ENCODE data around the gene BCL2L1.

The BCL2L1 gene

DNA sequence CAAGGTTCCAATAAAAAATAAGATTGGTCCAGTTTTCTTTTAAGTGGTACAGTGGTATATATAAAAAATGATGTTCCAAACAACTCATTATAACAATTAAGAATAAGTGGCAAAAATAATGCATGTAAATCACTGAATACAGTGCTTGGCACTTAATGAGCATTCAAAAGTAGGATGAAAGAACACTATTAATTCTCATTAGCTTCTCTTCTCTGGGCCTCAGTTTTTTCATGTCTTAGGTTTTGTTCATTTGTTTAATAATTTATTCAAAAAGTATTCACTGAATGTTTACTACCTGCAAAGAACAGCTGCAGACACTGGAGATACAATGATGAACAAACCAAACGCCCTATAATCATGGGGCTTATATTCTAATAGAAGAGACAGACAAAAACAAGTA, 21.1 kb downstream of the BCL2L1 start:
- no peaks in the 10 kb centered on the region for H3K9me3 ChIP-seq (ENCODE audit: control insufficient read depth in 2 of 2, low read length in 2 of 2)
- H3K27ac ChIP-seq (ENCODE audit: low read depth in 2 of 2, low read length in 2 of 2): no peak overlapping the region
- H3K4me1 ChIP-seq (ENCODE audit: control insufficient read depth in 2 of 2, insufficient read depth in 2 of 2, low read length in 2 of 2): peaks cover 31 to 44% of the 10 kb centered on the region in 2 donors
- no peak overlapping the region for H3K4me3 ChIP-seq (ENCODE audit: low read length in 2 of 2)
- no peaks in the 10 kb centered on the region for H3K27me3 ChIP-seq (ENCODE audit: control insufficient read depth in 2 of 2, insufficient read depth in 2 of 2, low read length in 2 of 2)
- H3K9ac ChIP-seq (ENCODE audit: low read depth in 1 of 2, low read length in 2 of 2): no peak overlapping the region
- peaks cover 6 to 9% of the 10 kb centered on the region in 2 donors for H3K36me3 ChIP-seq (ENCODE audit: control insufficient read depth in 2 of 2, insufficient read depth in 2 of 2, low read length in 2 of 2)

DNA sequence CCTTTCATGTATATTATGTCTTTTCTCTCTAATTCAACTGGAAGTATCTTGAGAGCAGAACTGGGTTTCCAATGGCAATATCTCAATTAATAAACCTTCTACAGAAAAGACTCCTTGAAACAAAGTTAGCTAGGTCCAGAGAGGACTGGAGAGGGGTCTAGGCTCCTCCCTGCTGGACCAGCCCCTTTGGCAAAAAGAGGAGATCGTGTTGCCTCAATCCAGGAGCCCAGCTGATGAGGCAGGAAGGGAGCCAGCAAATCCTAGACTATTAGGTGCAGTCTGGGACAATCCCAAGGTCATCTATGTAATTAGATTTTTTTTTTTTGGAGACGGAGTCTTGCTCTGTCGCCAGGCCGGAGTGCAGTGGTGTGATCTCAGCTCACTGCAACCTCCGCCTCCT, 21.9 kb downstream of the BCL2L1 start:
- Histone ChIP-seq H3K4me3 (ENCODE audit: low read length in 2 of 2) (no peak overlapping the region), H3K27me3 (ENCODE audit: control insufficient read depth in 2 of 2, insufficient read depth in 2 of 2, low read length in 2 of 2) (no peaks in the 10 kb centered on the region), H3K27ac (ENCODE audit: low read depth in 2 of 2, low read length in 2 of 2) (no peak overlapping the region), H3K36me3 (ENCODE audit: control insufficient read depth in 2 of 2, insufficient read depth in 2 of 2, low read length in 2 of 2) (peaks cover 6 to 7% of the 10 kb centered on the region in 2 donors), H3K4me1 (ENCODE audit: control insufficient read depth in 2 of 2, insufficient read depth in 2 of 2, low read length in 2 of 2) (peaks cover 28 to 37% of the 10 kb centered on the region in 2 donors), H3K9ac (ENCODE audit: low read depth in 1 of 2, low read length in 2 of 2) (no peak overlapping the region), H3K9me3 (ENCODE audit: control insufficient read depth in 2 of 2, low read length in 2 of 2) (no peaks in the 10 kb centered on the region)

DNA sequence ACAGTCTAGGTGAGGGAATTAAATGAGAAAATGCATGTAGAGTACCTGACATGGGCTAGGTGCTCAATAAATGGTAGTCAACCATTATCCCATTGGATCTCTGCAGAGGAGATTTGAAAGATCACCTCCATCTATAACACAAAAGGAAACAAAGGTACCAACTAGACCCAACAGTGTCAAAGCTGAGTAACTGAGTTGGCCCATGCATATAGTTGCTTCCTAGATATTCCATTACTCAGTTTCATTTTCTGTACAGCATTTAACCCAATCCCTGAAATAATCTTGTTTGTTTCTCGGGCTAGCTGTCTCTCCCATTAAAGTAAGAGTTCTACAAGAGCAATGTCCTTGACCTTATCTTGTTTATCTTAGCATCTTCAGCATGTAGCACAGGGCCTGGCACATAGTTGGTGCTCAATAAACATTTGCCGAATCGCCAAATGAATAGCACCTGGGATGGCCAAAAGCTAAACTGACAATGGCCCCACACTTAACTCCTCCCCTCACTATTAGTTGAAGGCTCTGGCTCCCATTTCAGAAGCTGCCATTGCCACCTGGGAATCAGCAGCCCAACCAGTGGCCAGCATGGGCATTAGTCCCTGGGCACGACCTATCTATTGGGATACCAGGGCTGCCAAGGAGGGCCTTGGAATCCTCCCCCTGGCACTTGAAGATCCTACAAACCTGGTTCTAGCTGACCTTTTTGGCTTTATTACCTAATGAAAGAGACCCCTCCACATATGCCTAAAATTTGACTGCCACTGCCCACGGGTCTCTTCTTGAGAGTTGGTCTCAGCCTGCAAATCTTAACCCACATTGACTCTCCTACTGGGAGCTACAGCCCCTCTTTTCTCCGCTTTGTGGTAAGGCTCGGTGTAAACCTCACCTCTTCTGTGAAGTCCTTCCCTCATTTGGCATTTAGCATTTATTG, 22.6 kb downstream of the BCL2L1 start:
- Histone ChIP-seq H3K36me3 (ENCODE audit: control insufficient read depth in 2 of 2, insufficient read depth in 2 of 2, low read length in 2 of 2) (peaks cover 6% of the 10 kb centered on the region in 2 donors), H3K9ac (ENCODE audit: low read depth in 1 of 2, low read length in 2 of 2) (no peak overlapping the region), H3K4me1 (ENCODE audit: control insufficient read depth in 2 of 2, insufficient read depth in 2 of 2, low read length in 2 of 2) (peaks cover 27 to 31% of the 10 kb centered on the region in 2 donors), H3K9me3 (ENCODE audit: control insufficient read depth in 2 of 2, low read length in 2 of 2) (no peaks in the 10 kb centered on the region), H3K27ac (ENCODE audit: low read depth in 2 of 2, low read length in 2 of 2) (peak overlapping the region; percentile 78 to 79), H3K27me3 (ENCODE audit: control insufficient read depth in 2 of 2, insufficient read depth in 2 of 2, low read length in 2 of 2) (no peaks in the 10 kb centered on the region), H3K4me3 (ENCODE audit: low read length in 2 of 2) (no peak overlapping the region)

DNA sequence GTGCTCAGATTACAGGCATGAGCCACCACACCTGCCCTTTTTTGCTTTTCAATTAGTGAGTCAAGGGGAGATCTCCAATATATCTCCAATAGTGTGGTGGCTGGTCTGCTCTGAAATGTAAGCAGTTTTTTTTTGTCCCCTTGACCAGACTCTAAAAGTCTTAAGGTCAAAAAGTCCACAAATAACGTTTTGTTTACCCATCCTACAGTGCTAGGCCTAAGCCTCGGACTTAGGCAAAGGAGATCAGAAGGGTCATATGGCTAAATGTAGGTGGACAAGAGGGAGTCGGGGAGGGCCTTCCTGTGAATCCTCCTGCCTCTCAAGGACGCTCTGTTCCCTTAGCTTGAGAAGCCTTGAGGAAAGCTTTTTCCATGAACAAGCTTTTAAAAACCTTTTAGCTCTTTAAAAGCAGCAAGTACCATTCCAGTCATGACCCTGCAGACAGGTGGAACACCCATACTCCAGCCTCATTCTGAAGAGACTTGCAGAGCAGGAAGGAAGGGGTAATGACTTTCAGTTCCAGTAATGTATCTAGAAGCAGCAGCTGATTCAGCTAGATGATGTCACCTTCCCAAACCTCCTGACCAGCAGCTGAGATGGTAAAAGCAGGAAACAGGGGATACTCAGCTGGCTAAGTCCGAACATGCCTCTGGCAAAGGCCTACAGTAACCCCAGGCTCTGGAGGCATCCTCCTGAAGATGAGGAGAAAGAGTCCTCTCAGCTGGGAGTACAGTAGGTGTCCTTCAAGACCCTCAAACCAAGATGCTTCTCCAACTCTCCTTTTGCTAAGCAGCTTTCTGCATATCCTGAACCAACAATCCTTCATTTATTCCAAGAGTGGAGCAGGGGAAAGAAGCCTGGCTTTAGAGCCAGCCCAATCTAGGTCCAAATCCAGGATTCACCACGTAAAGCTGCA, 23.6 kb downstream of the BCL2L1 start:
- no peaks in the 10 kb centered on the region for H3K27me3 ChIP-seq (ENCODE audit: control insufficient read depth in 2 of 2, insufficient read depth in 2 of 2, low read length in 2 of 2)
- no peak overlapping the region for H3K4me3 ChIP-seq (ENCODE audit: low read length in 2 of 2)
- H3K4me1 ChIP-seq (ENCODE audit: control insufficient read depth in 2 of 2, insufficient read depth in 2 of 2, low read length in 2 of 2): peaks cover 17 to 22% of the 10 kb centered on the region in 2 donors
- peak overlapping the region; percentile 19 to 47 for H3K9ac ChIP-seq (ENCODE audit: low read depth in 1 of 2, low read length in 2 of 2)
- peak overlapping the region; percentile 78 to 79 for H3K27ac ChIP-seq (ENCODE audit: low read depth in 2 of 2, low read length in 2 of 2)
- H3K36me3 ChIP-seq (ENCODE audit: control insufficient read depth in 2 of 2, insufficient read depth in 2 of 2, low read length in 2 of 2): peaks cover 6% of the 10 kb centered on the region in 2 donors
- H3K9me3 ChIP-seq (ENCODE audit: control insufficient read depth in 2 of 2, low read length in 2 of 2): no peaks in the 10 kb centered on the region

DNA sequence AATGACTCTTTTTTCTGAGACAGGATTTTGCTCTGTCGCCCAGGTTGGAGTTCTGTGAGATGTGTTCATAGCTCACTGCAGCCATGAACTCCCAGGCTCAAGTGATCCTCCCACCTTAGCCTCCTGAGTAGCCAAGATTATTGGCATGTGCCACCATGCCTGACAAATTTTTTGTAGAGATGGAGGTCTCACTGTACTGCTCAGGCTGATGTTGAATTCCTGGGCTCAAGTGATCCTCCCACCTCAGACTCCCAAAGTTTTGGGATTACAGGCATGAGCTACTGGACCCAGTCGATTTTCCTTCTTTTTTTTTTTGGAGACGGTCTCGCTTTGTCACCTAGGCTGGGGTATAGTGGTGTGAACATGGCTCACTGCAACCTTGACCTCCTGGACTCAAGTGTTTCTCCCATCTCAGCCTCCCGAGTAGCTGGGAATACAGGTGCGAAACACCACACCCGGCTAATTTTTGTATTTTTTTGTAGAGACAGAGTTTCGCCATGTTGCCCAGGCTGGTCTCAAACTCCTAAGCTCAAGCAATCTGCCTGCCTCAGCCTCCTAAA, 24.3 kb downstream of the BCL2L1 start:
- Histone ChIP-seq H3K9ac (ENCODE audit: low read depth in 1 of 2, low read length in 2 of 2) (peak overlapping the region in 1 of 2 donors; percentile 47), H3K4me3 (ENCODE audit: low read length in 2 of 2) (no peak overlapping the region), H3K9me3 (ENCODE audit: control insufficient read depth in 2 of 2, low read length in 2 of 2) (no peaks in the 10 kb centered on the region), H3K36me3 (ENCODE audit: control insufficient read depth in 2 of 2, insufficient read depth in 2 of 2, low read length in 2 of 2) (peaks cover 6% of the 10 kb centered on the region in 2 donors), H3K27ac (ENCODE audit: low read depth in 2 of 2, low read length in 2 of 2) (peak overlapping the region; percentile 78 to 79), H3K27me3 (ENCODE audit: control insufficient read depth in 2 of 2, insufficient read depth in 2 of 2, low read length in 2 of 2) (no peaks in the 10 kb centered on the region), H3K4me1 (ENCODE audit: control insufficient read depth in 2 of 2, insufficient read depth in 2 of 2, low read length in 2 of 2) (peaks cover 16 to 20% of the 10 kb centered on the region in 2 donors)

DNA sequence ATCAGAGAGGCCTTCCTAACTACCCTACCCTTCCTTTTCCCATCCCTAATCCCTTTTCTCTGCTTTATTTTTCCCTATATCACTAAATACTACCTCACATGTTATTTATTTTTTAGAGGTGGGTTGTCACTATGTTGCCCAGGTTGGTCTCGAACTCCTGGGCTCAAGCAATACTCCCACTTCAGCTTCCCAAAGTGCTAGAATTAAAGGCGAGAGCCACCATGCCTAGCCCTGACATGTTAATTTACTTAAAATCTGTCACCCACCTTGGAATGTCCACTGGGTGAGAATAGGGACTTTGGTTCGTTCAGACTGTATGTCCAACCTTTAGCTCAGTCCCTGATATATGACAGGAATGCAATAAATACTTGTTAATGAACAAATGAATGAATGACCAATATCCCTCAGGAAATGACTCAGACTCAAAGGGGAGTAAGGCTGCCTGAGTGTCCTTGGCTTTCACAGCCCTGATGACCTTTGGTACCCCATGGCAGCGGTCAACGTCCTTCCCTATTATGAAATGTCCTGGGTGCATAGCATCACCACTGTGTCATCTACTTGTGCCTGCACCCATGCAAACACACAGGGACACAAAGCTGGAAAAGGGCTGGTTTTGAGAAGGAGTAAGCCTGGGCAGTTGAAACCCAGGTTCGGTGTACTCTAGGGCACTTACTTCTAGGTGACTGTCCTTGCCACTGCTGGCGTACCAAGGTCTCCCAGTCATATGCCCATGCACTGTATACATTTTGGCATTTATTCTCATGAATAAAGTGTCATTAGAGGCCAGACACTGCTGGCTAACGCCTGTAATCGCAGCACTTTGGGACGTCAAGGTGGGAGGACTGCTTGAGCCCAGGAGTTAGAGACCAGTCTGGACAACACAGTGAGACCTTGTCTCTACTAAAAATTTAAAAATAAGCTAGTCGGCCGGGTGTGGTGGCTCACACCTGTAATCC, 26.5 kb downstream of the BCL2L1 start:
- peaks cover 16 to 25% of the 10 kb centered on the region in 2 donors for H3K4me1 ChIP-seq (ENCODE audit: control insufficient read depth in 2 of 2, insufficient read depth in 2 of 2, low read length in 2 of 2)
- no peaks in the 10 kb centered on the region for H3K9me3 ChIP-seq (ENCODE audit: control insufficient read depth in 2 of 2, low read length in 2 of 2)
- H3K27ac ChIP-seq (ENCODE audit: low read depth in 2 of 2, low read length in 2 of 2): peak overlapping the region; percentile 25 to 40
- H3K36me3 ChIP-seq (ENCODE audit: control insufficient read depth in 2 of 2, insufficient read depth in 2 of 2, low read length in 2 of 2): peaks cover 9 to 15% of the 10 kb centered on the region in 2 donors
- H3K27me3 ChIP-seq (ENCODE audit: control insufficient read depth in 2 of 2, insufficient read depth in 2 of 2, low read length in 2 of 2): no peaks in the 10 kb centered on the region
- no peak overlapping the region for H3K9ac ChIP-seq (ENCODE audit: low read depth in 1 of 2, low read length in 2 of 2)
- no peak overlapping the region for H3K4me3 ChIP-seq (ENCODE audit: low read length in 2 of 2)

DNA sequence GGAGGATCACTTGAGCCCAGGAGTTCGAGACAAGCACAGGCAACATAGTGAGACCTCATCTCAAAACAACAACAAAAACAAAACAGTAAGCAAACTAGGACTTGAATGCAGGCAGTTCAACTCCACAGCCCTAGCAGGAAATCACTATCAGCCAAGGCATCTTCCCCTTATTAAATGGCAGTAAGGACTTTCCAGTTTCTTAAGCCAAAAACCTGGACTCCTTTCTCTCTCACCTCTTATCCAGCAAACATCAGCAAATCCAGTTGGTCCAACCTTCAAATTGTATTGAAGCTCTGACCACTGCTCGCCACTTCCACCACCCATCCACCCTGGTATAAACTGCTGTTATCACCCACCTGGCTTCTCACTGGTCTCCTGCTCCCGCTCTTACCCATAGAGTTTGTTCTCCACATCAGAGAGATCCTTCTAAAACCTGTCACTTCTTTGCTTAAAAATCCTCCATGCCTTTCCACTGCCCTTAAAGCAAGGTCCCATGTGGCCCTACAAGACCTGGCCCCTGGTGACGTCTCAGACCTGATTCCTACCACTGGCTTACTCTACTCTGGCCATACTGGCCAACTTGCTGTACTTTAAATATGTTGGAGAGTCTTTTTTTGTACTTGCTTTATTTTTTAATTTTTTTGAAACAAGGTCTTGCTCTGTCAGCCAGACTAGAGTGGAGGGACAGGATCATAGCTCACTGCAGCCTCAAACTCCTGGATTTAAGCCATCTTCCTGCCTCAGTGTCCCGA, 27.6 kb downstream of the BCL2L1 start:
- Histone ChIP-seq H3K4me3 (ENCODE audit: low read length in 2 of 2) (no peak overlapping the region), H3K9me3 (ENCODE audit: control insufficient read depth in 2 of 2, low read length in 2 of 2) (no peaks in the 10 kb centered on the region), H3K9ac (ENCODE audit: low read depth in 1 of 2, low read length in 2 of 2) (no peak overlapping the region), H3K27ac (ENCODE audit: low read depth in 2 of 2, low read length in 2 of 2) (peak overlapping the region; percentile 1 to 52), H3K4me1 (ENCODE audit: control insufficient read depth in 2 of 2, insufficient read depth in 2 of 2, low read length in 2 of 2) (peaks cover 16 to 22% of the 10 kb centered on the region in 2 donors), H3K36me3 (ENCODE audit: control insufficient read depth in 2 of 2, insufficient read depth in 2 of 2, low read length in 2 of 2) (peaks cover 9 to 12% of the 10 kb centered on the region in 2 donors), H3K27me3 (ENCODE audit: control insufficient read depth in 2 of 2, insufficient read depth in 2 of 2, low read length in 2 of 2) (no peaks in the 10 kb centered on the region)

DNA sequence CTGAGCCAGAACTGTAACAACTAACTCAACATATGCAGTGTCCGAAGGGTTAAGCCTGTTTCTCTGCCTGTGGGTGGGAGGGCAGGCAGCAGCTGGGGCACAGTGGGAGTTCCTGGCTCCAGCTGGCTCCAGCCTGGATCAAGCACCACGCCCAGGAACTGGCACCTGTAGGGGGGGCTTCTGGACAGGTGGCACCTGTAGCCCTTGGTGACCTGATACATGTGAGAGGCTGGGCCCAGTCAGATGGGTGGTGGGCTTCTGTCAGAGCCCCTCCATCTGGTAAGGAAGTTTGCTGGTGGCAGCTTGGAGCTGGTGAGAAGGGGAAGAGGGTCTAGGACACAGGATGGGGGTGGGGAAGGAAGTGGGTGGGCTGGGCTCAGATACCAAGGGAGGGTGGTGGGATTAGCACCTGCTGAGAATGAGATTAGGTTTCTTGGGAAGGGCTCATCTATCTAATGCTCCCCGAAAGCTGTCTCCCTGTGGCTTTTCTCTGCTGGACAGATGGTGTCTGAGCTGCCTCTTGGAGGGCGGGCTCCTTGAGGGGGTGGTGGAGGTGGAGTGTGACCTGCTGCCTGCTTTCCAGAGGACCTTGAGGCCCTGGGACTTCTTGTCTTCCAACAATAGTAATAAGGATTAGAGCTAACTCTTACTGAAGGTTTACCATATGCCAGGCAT, 28.5 kb downstream of the BCL2L1 start:
- Histone ChIP-seq H3K4me1 (ENCODE audit: control insufficient read depth in 2 of 2, insufficient read depth in 2 of 2, low read length in 2 of 2) (peaks cover 8 to 13% of the 10 kb centered on the region in 2 donors), H3K9ac (ENCODE audit: low read depth in 1 of 2, low read length in 2 of 2) (no peak overlapping the region), H3K27me3 (ENCODE audit: control insufficient read depth in 2 of 2, insufficient read depth in 2 of 2, low read length in 2 of 2) (no peaks in the 10 kb centered on the region), H3K4me3 (ENCODE audit: low read length in 2 of 2) (no peak overlapping the region), H3K36me3 (ENCODE audit: control insufficient read depth in 2 of 2, insufficient read depth in 2 of 2, low read length in 2 of 2) (peaks cover 9 to 12% of the 10 kb centered on the region in 2 donors), H3K9me3 (ENCODE audit: control insufficient read depth in 2 of 2, low read length in 2 of 2) (no peaks in the 10 kb centered on the region), H3K27ac (ENCODE audit: low read depth in 2 of 2, low read length in 2 of 2) (peak overlapping the region; percentile 46 to 52)

Measured in mucosa of rectum (tissue), 2 donors.